ENCODE measurements around the gene PPM1B. TPM values are rescaled to one million over a fixed set of nuclear protein-coding genes. Genes with fewer than 3 reads are reported as not detected.

The PPM1B gene
- 8.8 and 13.6 TPM in 2 replicates for total RNA-seq

GRCh38 chr2:44168681-44169154, at the start of gene PPM1B:
PPM1B (plus strand) TSS chr2:44168875; CDS start chr2:44201200, 32,325 bp downstream.

Other genes with a start within 250 kb of the PPM1B start
- 43.3 and 53.1 TPM in 2 replicates for gene LRPPRC, start 172.9 kb upstream of the PPM1B start, total RNA-seq
- not detected in 2 replicates for gene SLC3A1, start 106.6 kb downstream of the PPM1B start, total RNA-seq
- 19.0 and 20.7 TPM in 2 replicates for gene PREPL, start 192.6 kb downstream of the PPM1B start, total RNA-seq
- 2.5 and 3.0 TPM in 2 replicates for gene CAMKMT, start 193.1 kb downstream of the PPM1B start, total RNA-seq

All from bronchus fibroblast of lung (primary cell).